GM18508 (cell line): ENCODE measurements around the gene DSTN.

ENCODE experiments used
- ATAC-seq: cut with Tn5 transposase; IDR thresholded peaks from one replicate; pipeline ENCODE4 v1.9.1; 2021; ENCODE audit warnings: moderate number of reproducible peaks; ENCODE audit not compliant: insufficient read depth, unreplicated experiment

DSTN gene

DNA sequence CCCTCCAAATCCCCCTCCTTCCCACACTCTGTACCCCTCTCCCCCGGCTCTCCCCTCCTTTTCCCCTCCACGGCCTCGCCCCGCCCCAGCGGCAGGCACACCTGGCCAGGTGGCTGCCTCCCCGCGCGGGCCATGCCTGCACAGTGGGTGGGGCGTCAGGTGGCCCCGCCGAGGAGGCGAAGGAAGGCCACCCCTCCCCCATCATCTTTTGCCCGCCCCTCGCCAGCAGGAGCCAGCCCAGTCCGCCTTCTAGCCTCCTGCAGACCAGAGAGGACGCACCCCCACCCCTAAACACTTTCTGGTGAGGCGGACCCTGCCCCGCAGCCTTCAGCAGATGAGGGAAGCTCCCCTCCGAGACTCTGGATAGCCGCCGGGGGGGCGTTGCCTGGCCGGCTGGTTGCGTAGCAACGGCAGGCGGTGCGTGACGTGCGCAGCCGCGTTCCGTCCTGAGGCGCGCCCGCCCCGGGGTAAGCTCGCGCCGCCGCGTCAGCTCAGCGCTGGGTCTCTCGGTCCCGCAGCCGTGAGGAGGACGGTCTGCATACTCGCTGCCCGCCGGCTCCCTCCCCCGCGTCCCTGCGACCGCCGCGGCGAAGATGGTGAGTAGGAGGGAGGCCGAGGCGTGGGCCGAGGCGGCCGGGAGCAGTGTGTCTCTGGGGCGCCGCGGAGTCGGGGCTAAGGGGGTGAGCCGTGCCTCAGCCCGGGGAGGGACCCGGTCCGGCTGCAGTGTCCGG, at the start of gene DSTN:
Gene DSTN (plus strand): TSS at position 460 of the 731 bp plus-strand sequence. CDS start 134 bp downstream, at position 594.
- peak; percentile 61 for ATAC-seq

DNA sequence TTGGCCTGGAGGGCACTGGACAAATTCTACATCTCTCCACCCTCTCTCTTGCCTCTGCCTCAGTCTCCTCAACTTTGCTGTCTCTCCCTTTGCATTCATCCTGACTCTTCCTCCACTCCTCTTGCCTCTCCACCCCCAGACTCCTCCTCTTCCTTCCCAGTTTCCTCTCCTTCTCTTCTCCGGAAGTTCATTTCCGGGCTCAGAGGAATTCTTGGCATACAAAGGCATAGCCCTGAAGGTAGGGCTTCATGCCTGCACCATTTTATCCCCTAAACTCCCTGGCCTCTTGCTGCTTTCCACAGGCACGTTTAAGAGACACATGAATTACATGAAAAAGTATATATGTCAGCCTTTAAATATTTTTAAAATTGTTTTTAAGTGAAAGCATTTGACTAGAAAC, 49.3 kb upstream of the DSTN start:
- no peak for ATAC-seq

DNA sequence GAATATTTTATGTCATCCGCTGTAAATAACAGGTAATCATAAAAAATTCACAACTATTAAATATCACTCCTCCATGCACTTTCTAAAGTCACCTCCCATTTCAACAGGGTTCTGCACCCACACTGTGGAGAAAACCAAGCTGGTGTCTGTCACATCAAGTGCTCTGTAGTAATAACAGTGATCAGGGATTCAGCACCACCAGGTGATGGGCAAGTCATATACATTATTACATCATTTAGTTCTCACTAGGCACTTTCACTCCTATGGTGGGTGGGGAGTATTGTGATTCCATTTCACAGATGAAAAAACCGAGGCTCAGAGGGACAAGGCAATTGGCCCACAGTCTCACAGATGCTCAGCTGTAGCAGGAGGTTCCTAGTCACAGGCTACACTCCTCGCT, 47.3 kb upstream of the DSTN start:
- ATAC-seq, result no peak

DNA sequence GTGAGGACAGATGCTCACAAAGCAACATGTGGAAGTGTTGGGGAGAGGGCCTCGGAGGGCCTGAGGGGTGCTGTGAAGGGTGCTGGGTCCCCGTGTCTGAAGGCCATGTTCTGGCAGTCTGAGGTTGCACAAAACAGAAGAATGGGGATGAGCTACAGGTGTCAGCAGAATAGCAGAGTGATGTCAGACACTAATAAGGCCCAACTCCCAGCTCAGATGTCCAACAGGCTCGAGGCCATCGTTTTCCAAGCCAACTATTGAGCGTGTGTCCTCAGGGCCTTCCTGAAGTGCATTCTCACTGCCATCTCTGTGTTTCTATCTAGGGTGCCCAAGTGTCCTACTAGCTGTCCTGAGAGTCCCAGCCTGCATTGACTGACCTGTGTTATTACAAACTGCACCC, 46.5 kb upstream of the DSTN start:
- no peak for ATAC-seq

DNA sequence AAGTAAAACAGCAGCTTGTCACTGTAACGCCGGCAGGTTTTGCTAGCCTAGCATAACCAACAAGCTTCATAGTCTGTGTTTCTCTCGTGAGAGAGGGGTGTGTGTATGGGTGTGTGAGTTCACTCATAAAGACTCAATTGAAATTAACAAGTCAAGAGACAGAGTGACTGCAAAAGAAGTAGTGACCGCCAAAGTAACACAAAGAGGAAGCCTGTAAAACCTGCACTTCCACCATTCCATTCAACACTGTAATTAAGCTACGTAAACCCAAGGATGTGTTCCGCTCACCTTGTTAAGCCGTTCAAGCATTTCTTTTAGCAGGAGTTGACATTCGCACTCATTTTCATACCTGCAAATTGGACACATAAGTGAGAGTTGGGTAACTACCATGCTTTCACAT, 45.3 kb upstream of the DSTN start:
- no peak for ATAC-seq

DNA sequence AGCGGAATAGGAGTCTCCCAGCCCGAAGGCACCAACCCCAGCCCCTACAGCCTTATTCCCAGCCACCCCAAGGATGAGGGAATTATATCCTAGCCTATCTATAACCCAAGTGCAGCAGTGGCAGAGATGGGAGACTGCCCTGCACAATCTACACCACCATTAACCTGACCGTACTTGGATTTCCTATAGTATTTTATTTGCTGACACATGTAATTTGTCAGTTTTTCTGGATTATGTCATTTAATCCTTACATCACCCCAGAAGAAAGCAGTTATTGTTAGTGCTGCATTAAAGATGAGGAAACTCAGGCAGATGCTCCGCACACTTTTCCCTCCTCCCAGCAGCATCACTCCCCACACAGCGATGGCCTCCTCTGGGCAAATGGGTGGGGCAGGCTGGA, 44.7 kb upstream of the DSTN start:
- no peak for ATAC-seq

DNA sequence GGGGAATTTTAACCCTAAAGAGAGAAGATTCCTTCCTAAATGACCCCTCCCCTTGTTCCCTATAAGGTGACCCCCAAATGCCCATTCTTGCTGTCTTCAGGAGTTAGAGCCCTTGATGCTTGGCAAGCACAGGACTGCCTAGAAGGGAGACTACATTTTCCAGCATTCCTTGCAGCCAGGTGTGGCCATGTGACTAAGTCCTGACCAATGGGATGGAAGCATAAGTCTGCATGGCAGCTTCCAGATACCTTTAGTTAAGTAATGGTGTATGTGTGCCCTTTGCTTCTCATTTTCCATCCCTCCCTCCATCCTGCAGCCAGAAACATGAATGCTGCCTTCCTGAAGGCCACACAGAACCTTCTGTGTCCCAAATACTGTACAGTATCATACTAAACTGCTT, 44.2 kb upstream of the DSTN start:
- no peak for ATAC-seq

DNA sequence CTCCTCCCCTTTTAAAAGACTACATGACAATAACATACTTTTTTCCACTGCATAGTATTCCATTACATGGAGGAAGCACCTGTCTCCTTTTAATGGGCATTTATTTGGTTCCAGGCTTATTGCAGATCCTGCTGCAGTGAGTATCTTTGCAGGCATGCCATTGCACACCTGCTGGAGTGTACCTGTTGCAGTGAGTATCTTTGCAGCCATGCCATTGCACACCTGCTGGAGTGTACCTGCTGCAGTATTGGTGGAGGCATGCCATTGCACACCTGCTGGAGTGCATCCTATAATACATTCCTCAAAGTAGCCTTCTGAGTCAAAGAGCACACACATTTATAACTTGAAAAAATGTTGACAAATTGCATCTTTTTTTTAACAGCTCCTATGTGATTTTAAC, 40.3 kb upstream of the DSTN start:
- no peak for ATAC-seq

DNA sequence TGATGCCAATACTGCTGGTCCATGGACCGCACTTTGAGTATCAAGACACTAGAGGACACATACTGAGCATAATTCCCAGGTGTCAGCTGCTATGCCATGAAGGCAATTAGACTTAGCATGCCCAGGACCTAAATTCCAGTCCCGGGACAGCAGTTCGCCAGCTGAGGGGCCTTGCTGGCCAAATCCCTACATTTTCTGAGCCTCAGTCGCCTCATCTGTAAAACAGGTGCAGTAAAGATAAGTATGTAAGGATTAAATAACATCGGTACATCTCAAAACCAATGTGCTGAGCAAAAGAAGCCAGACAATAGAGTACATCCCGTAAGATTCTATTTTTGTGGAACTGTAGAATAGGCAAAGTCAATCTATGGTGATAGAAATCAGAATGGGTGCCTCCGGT, 39.7 kb upstream of the DSTN start:
- no peak for ATAC-seq

DNA sequence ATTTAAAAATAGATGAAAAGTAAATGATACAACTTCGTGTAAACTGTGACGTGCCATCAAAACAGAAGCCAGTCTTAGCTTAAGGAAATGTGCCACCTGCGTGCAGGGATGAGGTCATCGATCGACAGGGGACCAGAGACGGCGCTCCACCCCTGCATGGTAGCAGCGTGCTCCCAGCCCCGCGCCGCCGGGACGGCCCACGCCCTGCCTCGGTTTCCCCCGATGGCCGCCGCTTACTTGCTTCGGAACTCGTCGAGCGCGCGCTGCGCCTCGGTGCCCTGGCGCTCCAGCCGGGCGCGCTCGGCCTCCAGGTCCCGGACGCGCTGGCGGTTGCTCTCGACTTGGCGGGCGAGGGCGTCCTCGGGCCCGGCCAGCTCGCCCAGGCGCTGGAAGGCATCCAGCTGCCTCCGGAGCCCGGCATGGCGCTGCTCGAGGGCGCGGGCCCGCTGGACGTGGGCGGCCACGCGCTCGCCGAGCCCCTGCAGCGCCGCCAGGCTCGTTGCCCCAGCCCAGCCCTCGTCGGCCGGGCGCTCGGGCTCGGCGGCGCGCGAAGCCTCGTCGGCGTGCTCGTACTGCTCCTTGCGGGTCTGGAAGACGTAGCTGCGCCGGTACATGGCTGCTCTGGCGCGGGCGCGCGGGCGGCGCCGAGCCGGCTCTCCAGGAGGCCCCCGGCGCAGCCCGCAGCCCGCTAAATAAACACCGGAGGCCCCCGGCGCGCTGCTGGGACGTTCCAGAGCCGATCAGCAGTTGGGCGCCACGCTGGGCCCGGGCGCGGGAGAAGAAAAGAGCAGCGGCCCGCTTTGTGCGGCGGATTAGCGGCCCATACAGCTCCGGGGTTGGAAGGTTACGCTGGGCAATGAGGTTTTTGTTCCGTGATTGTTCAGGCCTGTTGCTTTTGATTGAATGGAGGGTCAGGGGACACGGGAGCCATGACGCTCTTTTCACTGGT, 38.9 kb upstream of the DSTN start, which contains the start of gene BFSP1:
Gene BFSP1 (minus strand): TSS at position 664 of the 949 bp plus-strand sequence. CDS start 50 bp downstream, at position 614.
- ATAC-seq, result no peak

DNA sequence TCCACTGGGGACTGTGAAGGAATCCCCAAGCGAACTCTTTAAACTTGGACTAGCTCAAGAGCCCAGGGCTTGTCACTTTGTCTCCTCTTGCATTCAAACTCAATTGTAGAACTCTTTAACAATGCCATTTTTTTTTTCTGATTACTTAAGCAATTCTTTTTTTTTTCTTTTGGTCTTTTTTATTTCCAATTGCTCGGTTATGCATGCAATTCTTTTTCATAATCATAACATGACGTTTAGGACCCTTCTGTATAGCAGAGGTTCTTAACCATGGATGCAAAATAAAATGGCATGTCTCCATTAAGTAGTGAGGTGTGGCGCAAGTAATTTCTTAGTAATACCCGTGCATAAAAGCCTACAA, 38.2 kb upstream of the DSTN start:
- no peak for ATAC-seq

DNA sequence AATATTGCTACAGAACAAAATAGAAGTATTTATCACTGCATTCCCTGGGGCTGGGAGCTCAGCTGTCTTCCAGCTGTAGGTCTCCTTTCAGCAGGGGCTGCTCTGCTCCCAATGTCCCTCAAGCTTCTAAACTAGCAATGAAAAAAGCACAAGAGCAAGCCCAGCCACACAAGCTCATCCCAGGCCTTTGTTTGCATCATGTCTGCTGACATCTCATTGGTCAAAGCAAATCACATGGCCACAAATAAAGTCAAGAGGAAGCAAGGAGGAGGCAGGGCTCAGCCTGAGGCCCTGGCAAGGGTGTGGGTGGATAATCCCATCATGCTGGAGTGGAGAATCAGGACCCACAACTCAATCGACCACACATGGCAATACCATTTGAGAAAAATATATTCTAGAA, 36.5 kb upstream of the DSTN start:
- no peak for ATAC-seq

DNA sequence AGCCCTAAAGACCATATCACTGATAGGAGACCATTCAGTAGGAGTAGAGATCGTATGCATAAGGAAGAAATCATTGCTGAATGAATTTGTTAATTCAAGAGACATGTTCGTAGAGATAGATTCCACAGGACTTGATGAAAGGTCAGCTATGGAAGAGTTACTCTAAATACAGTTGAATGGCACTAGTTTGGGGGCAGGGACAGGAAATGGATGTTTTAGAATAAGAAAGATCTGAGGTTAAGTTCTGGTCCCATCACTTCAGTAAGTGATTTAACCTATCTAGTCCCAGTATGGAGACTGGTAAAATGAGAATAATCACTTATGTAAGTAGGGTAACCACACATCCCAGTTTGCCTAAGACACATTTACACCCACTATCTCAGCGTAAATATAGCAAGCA, 35.8 kb upstream of the DSTN start:
- ATAC-seq, result no peak

DNA sequence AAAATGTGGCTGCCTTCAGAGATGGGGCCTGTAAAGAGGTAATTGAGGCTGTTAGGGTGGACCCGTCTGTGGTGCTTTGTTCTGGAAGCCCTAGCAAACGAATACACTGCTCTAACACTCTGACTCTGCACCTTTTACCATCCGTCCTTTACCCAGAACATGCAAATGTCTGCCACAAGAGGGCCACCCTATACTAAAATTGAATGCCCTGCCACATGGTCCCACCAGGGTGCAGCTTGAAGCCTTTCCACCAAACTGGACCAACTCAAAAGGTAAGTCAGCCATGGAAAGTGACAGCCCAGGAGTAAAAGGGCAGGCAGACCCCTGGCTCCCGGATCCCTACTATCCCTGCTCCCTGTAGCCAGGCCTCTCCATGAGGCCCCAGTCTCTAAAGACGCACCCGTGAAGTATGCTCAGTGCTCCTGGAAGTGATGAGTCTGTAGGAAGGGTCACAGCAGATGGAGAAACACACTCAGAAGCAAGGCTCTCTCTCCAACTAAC, 32.9 kb upstream of the DSTN start:
- ATAC-seq, result peak; percentile 75

DNA sequence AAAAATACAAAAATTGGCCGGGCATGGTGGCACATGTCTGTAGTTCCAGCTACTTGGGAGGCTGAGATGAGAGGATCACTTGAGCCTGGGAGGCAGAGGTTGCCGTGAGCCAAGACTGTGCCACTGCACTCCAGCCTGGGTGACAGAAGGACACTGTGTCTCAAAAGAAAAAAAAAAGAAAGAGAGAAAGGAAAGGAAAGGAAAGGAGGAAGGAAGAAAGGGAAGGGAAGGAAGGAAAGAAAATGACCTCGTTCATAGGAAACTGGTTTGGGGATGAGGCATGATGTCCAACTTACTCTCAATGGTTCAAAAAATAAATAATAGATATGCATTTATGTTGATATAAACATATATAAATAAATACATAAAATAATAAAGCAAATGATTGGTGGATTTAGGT, 31.9 kb upstream of the DSTN start:
- no peak for ATAC-seq

DNA sequence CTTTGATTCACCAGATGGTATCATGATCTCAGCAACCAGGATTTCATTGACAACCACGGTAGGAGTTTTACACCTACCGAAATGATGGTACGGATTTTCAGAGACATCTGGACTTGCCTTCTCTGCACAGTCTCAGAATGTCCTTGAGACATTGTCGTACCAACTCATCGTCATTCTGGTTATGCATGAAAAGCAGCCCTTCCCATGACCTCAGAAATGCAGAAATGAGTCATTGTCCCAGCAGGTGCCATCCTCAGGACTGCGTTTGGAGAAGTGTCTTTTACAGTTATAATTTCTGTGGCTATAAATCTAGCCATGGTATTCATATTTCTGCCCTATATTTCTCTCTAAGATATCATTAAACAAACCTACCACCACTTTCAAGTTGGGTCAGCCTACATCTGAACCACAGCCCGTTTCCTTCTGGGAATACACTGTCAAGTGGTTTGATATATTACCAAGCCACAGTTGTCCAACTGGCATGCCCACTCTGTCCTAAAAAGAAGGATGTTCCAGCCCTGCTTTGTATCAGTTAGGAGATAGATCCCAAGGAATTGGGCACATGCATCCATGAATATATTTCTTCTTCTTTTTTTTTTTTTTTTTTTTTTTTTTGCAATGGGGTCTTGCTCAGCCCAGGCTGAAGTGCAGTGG, 31.2 kb upstream of the DSTN start:
- peak; percentile 69 for ATAC-seq

DNA sequence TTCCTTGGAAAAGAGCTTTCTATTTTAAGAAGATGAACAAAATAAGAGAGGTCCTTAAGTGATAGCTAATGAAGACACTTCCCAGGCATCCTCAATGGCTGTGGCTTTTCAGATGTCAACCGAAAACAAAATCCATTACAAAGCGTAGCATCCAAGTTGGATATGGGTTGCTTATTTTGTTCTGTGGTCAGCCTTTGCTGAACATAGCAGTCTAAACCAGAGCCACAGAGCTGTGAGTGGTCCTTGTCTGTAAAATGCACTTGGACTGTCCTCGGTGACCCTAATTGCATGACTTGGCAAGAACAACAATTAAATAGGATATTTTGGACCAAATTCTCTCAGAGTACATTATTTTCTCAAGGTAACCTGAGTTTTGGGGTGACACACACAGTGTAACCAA, 28.3 kb upstream of the DSTN start:
- no peak for ATAC-seq

DNA sequence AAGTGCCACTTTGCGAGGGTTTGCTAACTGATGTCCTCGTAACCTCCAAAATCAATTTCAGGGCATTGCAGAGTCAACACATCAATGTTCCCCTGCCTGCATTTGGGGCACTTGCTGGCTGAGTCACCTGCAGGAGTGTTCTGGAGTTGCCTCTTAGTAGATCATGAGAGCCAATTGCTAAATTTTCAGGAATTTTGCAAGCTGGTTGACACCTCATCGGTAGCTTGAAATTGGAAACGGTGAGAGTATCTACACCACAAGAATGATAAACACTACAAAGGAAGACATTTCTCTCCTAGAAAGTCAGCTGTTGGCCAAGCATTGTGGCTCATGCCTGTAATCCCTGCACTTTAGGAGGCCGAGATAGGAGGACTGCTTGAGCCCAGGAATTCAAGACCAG, 27.9 kb upstream of the DSTN start:
- no peak for ATAC-seq

DNA sequence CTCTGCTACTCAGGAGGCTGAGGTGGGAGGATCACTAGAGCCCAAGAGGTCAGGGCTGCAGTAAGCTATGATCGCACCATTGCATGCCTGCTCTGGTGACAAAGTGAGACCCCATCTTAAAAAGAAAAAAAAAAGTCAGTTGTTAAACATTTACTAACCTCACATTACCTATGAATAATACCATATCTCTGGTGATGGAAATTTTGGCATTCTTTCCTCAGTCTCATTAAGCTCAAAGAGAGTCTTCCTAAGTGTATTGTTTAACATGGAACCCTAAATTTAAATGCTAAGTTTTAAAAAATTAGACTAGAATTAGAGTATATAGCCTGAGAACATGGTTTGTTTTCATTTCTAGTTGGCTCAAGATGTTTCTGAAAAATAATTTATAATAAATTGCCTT, 27.4 kb upstream of the DSTN start:
- ATAC-seq, result no peak

DNA sequence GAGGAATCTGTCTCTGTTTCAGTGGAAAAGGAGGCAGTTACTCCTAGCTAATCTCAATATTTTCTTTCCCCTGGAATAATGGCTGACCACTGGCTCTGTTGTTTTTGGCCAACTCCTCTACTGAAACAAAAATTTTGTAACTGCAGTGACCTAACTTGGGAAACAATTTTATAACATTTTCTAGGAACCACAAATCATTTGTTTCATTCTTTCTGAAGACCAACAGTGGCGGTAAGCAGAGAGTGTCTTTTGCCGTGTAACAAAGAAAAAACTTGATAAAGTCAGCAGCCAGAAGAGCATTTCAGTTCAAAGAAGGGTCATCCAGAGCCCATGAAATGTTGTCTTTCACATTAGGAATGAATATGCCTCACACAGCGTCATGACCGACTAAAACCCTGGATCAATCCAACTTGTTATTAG, 26.9 kb upstream of the DSTN start:
- ATAC-seq, result no peak
